HepG2 (cell line): Measurements from ENCODE around the gene WDR35. TPM values are rescaled to one million over a fixed set of nuclear protein-coding genes. Genes with fewer than 3 reads are reported as not detected.

Experiments used
- ATAC-seq: fragments of 200-7000 bp; cut with Tn5 transposase; 3 replicates; pipeline ENCODE4 v1.9.1; 2020; ENCODE audit warnings: mild to moderate bottlenecking, moderate library complexity
- BruUV-seq: library from RNA; stranded (reverse); fragments of 400-500 nt; replicated peaks from 2 replicates; lab custom pipeline; 2021; lab: Mats Ljungman, UMichigan
- CTCF ChIA-PET: fragments of 300-600 bp; formaldehyde crosslinking; extraction: SDS; loops from one replicate; lab custom pipeline; 2021; ENCODE audit warnings: low total read pairs, inconsistent platforms, low intra/inter-chr PET ratio; lab: Yijun Ruan, JAX
- POLR2A ChIA-PET: fragments of 350-600 bp; sonication (Branson Sonifier 250); formaldehyde crosslinking; loops from one replicate; lab custom pipeline; 2020; ENCODE audit warnings: antibody characterized with exemption, inconsistent platforms; lab: Yijun Ruan, JAX
- DNase-seq: peaks from one replicate; pipeline ENCODE4 v3.0.0-alpha.2; 2015; ENCODE audit warnings: low spot score
- FAIRE-seq: peaks from 3 replicates; lab custom pipeline; 2011; peaks lifted over from hg19 to GRCh38; lab: Jason Lieb, UNC
- H2AFZ ChIP-seq: one replicate; pipeline ENCODE4 v1.6.1; 2011; ENCODE audit warnings: low read length, inconsistent platforms
- H3K27ac ChIP-seq: fragments of 300-600 bp; 3 replicates; pipeline ENCODE4 v1.8.0; 2011; ENCODE audit warnings: mixed run types, mild to moderate bottlenecking, mixed read lengths, low read length, inconsistent platforms; ENCODE audit not compliant: insufficient read depth; ENCODE audit errors: extremely low read length
- H3K27me3 ChIP-seq, 2 experiments: fragments of 200-600 bp in 1 of 2; 2 replicates in 1 of 2; 3 replicates in 1 of 2; pipeline versions ENCODE4 v1.6.0 to v1.8.0; 2011; ENCODE audit warnings: low read length in 2 of 2, mild to moderate bottlenecking in 2 of 2, moderate library complexity in 2 of 2, inconsistent platforms in 1 of 2; ENCODE audit not compliant: insufficient read depth in 2 of 2, control insufficient read depth in 1 of 2
- H3K36me3 ChIP-seq, 2 experiments: fragments of 200-600 bp in 1 of 2; replicated peaks in 1 of 2; 2 replicates in 1 of 2; 3 replicates in 1 of 2; pipeline versions ENCODE4 v1.5.1 to v1.8.0; 2011; ENCODE audit warnings: low read length in 2 of 2, inconsistent platforms in 1 of 2; ENCODE audit not compliant: insufficient read depth in 2 of 2, control insufficient read depth in 1 of 2
- H3K4me1 ChIP-seq: 2 replicates; pipeline ENCODE4 v1.5.1; 2012; ENCODE audit warnings: low read length, inconsistent platforms; ENCODE audit not compliant: insufficient read depth
- H3K4me2 ChIP-seq: 2 replicates; pipeline ENCODE4 v1.6.0; 2011; ENCODE audit warnings: low read depth, low read length, inconsistent platforms
- H3K4me3 ChIP-seq, 3 experiments: fragments of 200-600 bp in 1 of 3; sonication (generic), shearing (Covaris generic) in 1 of 3; replicated peaks in 1 of 3; 2 replicates each; pipeline ENCODE4 v1.5.1; 2011 to 2016; ENCODE audit warnings: low read length in 3 of 3, inconsistent platforms in 2 of 3, low read depth in 2 of 3, mild to moderate bottlenecking in 2 of 3, control low read depth in 1 of 3, mixed read lengths in 1 of 3; ENCODE audit not compliant: insufficient read depth in 1 of 3
- H3K79me2 ChIP-seq: one replicate; pipeline ENCODE4 v1.6.1; 2011; ENCODE audit warnings: low read length, inconsistent platforms; ENCODE audit not compliant: insufficient read depth
- H3K9ac ChIP-seq: 2 replicates; pipeline ENCODE4 v1.6.0; 2011; ENCODE audit warnings: mild to moderate bottlenecking, low read depth, low read length, inconsistent platforms; ENCODE audit not compliant: insufficient read depth
- H3K9me3 ChIP-seq: 2 replicates; pipeline ENCODE4 v1.5.1; 2012; ENCODE audit warnings: mild to moderate bottlenecking, low read length
- H4K20me1 ChIP-seq: 2 replicates; pipeline ENCODE4 v1.6.0; 2011; ENCODE audit warnings: inconsistent platforms, mild to moderate bottlenecking, low read length, moderate library complexity; ENCODE audit not compliant: insufficient read depth
- ATF7-NPFF ChIP-seq: sonication (generic); formaldehyde crosslinking; IDR thresholded peaks from 2 replicates; pipeline ENCODE4 v1.8.1; 2023; ENCODE audit warnings: mild to moderate bottlenecking, low read depth, missing genetic modification reagents, moderate library complexity
- CENPT ChIP-seq: sonication (generic); formaldehyde crosslinking; IDR thresholded peaks from 2 replicates; pipeline ENCODE4 v1.8.0; 2022; ENCODE audit warnings: low read depth, mild to moderate bottlenecking, moderate library complexity, missing genetic modification reagents
- HNRNPUL1 ChIP-seq: fragments of 200-400 bp; formaldehyde crosslinking; IDR thresholded peaks from 2 replicates; pipeline ENCODE4 v1.6.1; 2017; ENCODE audit warnings: low read depth, mild to moderate bottlenecking, low read length, moderate library complexity
- ISL2 ChIP-seq: sonication (generic); formaldehyde crosslinking; IDR thresholded peaks from 2 replicates; pipeline ENCODE4 v1.5.0; 2020; ENCODE audit warnings: missing genetic modification reagents
- MAFK ChIP-seq, 2 experiments: IDR thresholded peaks in 1 of 2; conservative IDR thresholded peaks in 1 of 2; 2 replicates each; pipeline ENCODE4 v1.6.1; 2011; ENCODE audit warnings: improper control_type of control experiment in 2 of 2, low read length in 2 of 2
- PHB2 ChIP-seq: fragments of 450-650 bp; IDR thresholded peaks from 2 replicates; pipeline ENCODE4 v1.6.1; 2018; ENCODE audit not compliant: partially characterized antibody
- ZFAT ChIP-seq: sonication (generic); formaldehyde crosslinking; conservative IDR thresholded peaks from 2 replicates; pipeline ENCODE4 v1.8.1; 2023; ENCODE audit warnings: missing genetic modification reagents, inconsistent platforms
- ZMYM2 ChIP-seq: sonication (generic); formaldehyde crosslinking; IDR thresholded peaks from 2 replicates; pipeline ENCODE4 v1.8.0; 2022; ENCODE audit warnings: mild to moderate bottlenecking, missing genetic modification reagents
- ZNF652 ChIP-seq: IDR thresholded peaks from 2 replicates; pipeline ENCODE4 v1.6.1; 2016; ENCODE audit warnings: low read depth, borderline replicate concordance
- WGBS: methylation state at CpG from one replicate; pipeline ENCODE4 v1.1.6; 2017; ENCODE audit warnings: low lambda C conversion rate; 5-methylcytosine and 5-hydroxymethylcytosine counted together
- in situ Hi-C: cut with HindIII; loops from 2 replicates; pipeline ENCODE4 v1.10.0; 2017; ENCODE audit warnings: low pct_unique_long_range_greater_than_20kb; ENCODE audit not compliant: extremely low pct_ligation_motif_present
- intact Hi-C: fragments of 100-400 bp; cut with micrococcal nuclease; formaldehyde crosslinking; loops from one replicate; pipeline ENCODE4 v1.10.0; 2022; ENCODE audit not compliant: unreplicated experiment
- polyA plus RNA-seq, 8 experiments: library from polyadenylated mRNA; depleted of rRNA in 3 of 8; stranded (reverse) in 7 of 8; unstranded in 1 of 8; fragments of >200 nt; fragmentation: Illumina TruSeq in 4 of 8; extraction: Trizol in 4 of 8; gene quantifications; 2 replicates each; pipeline versions ENCODE4 v1.2.1 to v1.2.3, GENCODE V29; 2011 to 2016; ENCODE audit warnings: low read depth in 4 of 8, missing spikeins in 1 of 8, mixed read lengths in 1 of 8; ENCODE audit not compliant: insufficient read depth in 1 of 8
- total RNA-seq, 5 experiments: library from RNA; depleted of rRNA; stranded (reverse); fragments of >200 nt; fragmentation: Illumina TruSeq; extraction: Trizol; gene quantifications; 2 replicates each; pipeline ENCODE4 v1.2.3, GENCODE V29; 2016; ENCODE audit warnings: low read depth in 1 of 5
- TF ChIP-seq, protein P1 (sequence below): IDR thresholded peaks from 2 replicates; pipeline ENCODE4 v1.6.1; 2012; ENCODE audit warnings: inconsistent platforms
- TF ChIP-seq, protein P2 (sequence below): sonication (generic); formaldehyde crosslinking; IDR thresholded peaks from 2 replicates; pipeline ENCODE4 v1.5.0; 2020; ENCODE audit warnings: mild to moderate bottlenecking, missing genetic modification reagents
- TF ChIP-seq, protein P3 (sequence below): sonication (generic); formaldehyde crosslinking; IDR thresholded peaks from 2 replicates; pipeline ENCODE4 v1.4.0; 2020; ENCODE audit warnings: missing genetic modification reagents
- TF ChIP-seq, protein P4 (sequence below): sonication (generic); formaldehyde crosslinking; IDR thresholded peaks from 2 replicates; pipeline ENCODE4 v1.9.0; 2021; ENCODE audit warnings: missing genetic modification reagents, mild to moderate bottlenecking, borderline replicate concordance
- TF ChIP-seq, protein P5 (sequence below): sonication (generic); formaldehyde crosslinking; IDR thresholded peaks from 2 replicates; pipeline ENCODE4 v1.8.1; 2023; ENCODE audit warnings: mild to moderate bottlenecking, inconsistent platforms, moderate library complexity, missing genetic modification reagents, borderline replicate concordance

Gene WDR35
- total and polyA plus RNA-seq, 2 of the 13 experiments (the other 11 are each of a cell fraction or from before 2014, with no cell fraction given): 11.1 to 19.6 TPM

DNA sequence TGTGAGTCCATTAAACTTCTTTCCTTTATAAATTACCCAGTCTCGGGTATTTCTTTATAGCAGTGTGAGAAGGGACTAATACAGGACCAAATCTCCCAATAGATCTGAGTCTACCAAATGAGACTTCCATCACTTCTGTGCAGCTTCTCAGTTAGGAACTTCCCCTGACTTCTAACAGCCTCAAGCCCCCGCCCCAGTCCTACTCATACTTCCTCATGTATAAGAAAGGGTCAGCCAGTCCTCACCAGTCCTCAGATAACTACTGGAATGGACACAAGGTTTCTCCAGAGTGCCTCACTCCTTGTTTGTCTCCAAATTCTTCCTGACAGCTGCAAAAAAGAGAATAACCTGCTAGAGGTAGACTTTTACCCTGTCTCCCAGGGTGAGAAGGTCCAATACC lies 107.6 kb downstream of the WDR35 start:
- Histone ChIP-seq H3K79me2 (no peaks in the 10 kb centered on the region), H3K27me3 (no peaks in the 10 kb centered on the region), H3K4me3 (no peak overlapping the region), H3K9me3 (no peaks in the 10 kb centered on the region), H3K4me1 (no peaks in the 10 kb centered on the region), H3K27ac (no peak overlapping the region), H3K36me3 (no peaks in the 10 kb centered on the region), H3K9ac (no peak overlapping the region), H3K4me2 (no peak overlapping the region), H4K20me1 (no peaks in the 10 kb centered on the region)
- ChIA-PET CTCF (no interaction called here), POLR2A (no interaction called here)
- no TSS peak for BruUV-seq
- in situ Hi-C loops: no loop called here
- FAIRE-seq (no peak), DNase-seq (no peak)
- intact Hi-C loops: no loop called here
- WGBS: 22% methylated on average over 2 of the region's 2 CpGs
- TF ChIP-seq CENPT (CRISPR knock-in tag) (no peak), PHB2 (no peak), ZNF652 (CRISPR knock-in tag) (no peak), MAFK (conservative IDR thresholded peaks at IDR 0.05 in 1 of 2, IDR thresholded peaks at IDR 0.05 in 1 of 2; ENCODE audit: low read length in 2 of 2) (no peak), ZMYM2 (no peak), ATF7-NPFF (no peak), ISL2 (no peak), HNRNPUL1 (no peak), ZFAT (no peak)
- TF ChIP-seq, protein P1, sequence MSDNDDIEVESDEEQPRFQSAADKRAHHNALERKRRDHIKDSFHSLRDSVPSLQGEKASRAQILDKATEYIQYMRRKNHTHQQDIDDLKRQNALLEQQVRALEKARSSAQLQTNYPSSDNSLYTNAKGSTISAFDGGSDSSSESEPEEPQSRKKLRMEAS: no peak
- TF ChIP-seq, protein P2, sequence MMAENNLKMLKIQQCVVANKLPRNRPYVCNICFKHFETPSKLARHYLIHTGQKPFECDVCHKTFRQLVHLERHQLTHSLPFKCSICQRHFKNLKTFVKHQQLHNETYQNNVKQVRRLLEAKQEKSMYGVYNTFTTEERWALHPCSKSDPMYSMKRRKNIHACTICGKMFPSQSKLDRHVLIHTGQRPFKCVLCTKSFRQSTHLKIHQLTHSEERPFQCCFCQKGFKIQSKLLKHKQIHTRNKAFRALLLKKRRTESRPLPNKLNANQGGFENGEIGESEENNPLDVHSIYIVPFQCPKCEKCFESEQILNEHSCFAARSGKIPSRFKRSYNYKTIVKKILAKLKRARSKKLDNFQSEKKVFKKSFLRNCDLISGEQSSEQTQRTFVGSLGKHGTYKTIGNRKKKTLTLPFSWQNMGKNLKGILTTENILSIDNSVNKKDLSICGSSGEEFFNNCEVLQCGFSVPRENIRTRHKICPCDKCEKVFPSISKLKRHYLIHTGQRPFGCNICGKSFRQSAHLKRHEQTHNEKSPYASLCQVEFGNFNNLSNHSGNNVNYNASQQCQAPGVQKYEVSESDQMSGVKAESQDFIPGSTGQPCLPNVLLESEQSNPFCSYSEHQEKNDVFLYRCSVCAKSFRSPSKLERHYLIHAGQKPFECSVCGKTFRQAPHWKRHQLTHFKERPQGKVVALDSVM: no peak
- TF ChIP-seq, protein P3, sequence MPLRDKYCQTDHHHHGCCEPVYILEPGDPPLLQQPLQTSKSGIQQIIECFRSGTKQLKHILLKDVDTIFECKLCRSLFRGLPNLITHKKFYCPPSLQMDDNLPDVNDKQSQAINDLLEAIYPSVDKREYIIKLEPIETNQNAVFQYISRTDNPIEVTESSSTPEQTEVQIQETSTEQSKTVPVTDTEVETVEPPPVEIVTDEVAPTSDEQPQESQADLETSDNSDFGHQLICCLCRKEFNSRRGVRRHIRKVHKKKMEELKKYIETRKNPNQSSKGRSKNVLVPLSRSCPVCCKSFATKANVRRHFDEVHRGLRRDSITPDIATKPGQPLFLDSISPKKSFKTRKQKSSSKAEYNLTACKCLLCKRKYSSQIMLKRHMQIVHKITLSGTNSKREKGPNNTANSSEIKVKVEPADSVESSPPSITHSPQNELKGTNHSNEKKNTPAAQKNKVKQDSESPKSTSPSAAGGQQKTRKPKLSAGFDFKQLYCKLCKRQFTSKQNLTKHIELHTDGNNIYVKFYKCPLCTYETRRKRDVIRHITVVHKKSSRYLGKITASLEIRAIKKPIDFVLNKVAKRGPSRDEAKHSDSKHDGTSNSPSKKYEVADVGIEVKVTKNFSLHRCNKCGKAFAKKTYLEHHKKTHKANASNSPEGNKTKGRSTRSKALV (CRISPR knock-in tag): no peak
- TF ChIP-seq, protein P4, sequence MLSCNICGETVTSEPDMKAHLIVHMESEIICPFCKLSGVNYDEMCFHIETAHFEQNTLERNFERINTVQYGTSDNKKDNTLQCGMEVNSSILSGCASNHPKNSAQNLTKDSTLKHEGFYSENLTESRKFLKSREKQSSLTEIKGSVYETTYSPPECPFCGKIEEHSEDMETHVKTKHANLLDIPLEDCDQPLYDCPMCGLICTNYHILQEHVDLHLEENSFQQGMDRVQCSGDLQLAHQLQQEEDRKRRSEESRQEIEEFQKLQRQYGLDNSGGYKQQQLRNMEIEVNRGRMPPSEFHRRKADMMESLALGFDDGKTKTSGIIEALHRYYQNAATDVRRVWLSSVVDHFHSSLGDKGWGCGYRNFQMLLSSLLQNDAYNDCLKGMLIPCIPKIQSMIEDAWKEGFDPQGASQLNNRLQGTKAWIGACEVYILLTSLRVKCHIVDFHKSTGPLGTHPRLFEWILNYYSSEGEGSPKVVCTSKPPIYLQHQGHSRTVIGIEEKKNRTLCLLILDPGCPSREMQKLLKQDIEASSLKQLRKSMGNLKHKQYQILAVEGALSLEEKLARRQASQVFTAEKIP (CRISPR knock-in tag): no peak
- TF ChIP-seq, protein P5, sequence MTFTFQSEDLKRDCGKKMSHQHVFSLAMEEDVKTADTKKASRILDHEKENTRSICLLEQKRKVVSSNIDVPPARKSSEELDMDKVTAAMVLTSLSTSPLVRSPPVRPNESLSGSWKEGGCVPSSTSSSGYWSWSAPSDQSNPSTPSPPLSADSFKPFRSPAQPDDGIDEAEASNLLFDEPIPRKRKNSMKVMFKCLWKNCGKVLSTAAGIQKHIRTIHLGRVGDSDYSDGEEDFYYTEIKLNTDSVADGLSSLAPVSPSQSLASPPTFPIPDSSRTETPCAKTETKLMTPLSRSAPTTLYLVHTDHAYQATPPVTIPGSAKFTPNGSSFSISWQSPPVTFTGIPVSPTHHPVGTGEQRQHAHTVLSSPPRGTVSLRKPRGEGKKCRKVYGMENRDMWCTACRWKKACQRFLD (CRISPR knock-in tag): no peak
- TF ChIP-seq, all 625 proteins: peak for 0
- no peak for ATAC-seq
- no peak overlapping the region for H2AFZ ChIP-seq
